CD4-positive, alpha-beta T cell treated with Interleukin-17A for 1 hour (primary cell): ENCODE results near the gene DAP.
"Not testable (repeated sequence)": the region's sequence is repeated elsewhere in the genome, so short reads cannot be mapped to it uniquely, and the experiment has no call there.

ENCODE experiments used
- DNase-seq: peaks from one replicate; pipeline ENCODE4 v3.0.0-alpha.2; 2020

The DAP gene

GRCh38 chr5:10667431-10668057 is 93.5 kb downstream of the DAP start:
- DNase-seq: no peak

GRCh38 chr5:10666531-10667299 is 94.3 kb downstream of the DAP start:
- no peak for DNase-seq

GRCh38 chr5:10665799-10666198 is 95.2 kb downstream of the DAP start:
- DNase-seq: no peak

DNA sequence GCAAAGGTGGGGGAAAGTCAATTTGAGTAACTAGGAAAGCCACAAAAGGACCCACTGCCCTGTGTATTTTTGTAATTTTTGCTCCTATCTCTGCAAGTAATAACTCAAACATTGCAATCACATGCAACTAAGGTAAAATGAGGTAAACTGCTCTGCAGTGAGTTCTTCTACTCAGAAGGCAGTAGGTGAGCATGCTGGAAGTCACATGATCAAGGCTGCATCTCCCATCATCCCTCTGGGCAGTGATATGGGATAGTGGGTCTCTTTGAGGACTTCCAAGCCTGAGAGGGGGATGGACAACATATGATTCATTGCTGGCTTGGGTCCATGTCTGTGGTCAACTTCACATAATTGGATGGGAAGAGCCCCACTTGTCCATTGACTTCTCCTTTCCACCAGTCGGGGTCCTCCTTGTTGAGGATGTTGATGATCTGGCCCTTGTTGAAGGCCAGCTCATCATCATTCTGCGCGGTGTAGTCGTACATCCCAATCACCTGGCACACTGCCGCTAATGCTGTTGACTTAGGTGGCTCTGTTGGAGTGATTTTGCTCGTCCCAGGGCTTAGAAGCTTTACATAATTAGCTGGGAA is 96.8 kb downstream of the DAP start:
- DNase-seq: not testable (repeated sequence)

DNA sequence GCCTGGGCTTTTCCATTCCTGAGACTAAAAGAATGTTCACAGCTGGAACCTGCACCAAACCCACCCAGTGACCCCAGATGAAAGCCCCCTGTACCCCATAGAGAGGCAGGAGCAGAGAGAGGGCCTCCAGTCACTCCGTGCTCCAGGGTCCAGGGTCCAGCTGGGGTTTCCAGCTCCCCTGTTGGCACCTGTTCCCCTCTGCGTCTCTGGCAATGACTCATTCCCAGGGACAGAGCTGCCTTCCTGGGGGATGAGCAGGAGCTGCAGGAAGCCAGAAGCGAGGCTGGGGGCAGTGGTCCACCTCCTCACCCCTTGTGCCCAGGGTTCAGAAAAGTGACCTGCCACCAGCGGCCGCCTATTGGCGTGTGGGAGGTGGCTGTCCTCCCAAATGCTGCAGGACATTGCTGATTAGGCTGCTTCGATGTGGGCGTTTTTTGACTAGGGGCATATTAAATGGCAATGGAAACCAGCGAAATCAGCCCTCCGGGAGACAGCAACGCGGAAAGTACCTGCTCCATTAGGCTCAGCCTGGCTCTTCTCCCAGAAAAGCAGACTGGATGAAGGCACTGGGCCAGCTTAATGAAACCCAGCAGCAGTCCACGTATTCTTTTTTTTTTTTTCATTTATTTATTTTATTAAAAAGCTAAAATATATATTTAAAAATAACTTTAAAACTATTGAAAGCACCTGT is 97.4 kb downstream of the DAP start:
- no peak for DNase-seq

GRCh38 chr5:10662661-10663488 is 98.2 kb downstream of the DAP start:
- DNase-seq: no peak

GRCh38 chr5:10662083-10662482 is 99.0 kb downstream of the DAP start:
- no peak for DNase-seq

GRCh38 chr5:10661401-10661800 is 99.6 kb downstream of the DAP start:
- DNase-seq: no peak

DNA sequence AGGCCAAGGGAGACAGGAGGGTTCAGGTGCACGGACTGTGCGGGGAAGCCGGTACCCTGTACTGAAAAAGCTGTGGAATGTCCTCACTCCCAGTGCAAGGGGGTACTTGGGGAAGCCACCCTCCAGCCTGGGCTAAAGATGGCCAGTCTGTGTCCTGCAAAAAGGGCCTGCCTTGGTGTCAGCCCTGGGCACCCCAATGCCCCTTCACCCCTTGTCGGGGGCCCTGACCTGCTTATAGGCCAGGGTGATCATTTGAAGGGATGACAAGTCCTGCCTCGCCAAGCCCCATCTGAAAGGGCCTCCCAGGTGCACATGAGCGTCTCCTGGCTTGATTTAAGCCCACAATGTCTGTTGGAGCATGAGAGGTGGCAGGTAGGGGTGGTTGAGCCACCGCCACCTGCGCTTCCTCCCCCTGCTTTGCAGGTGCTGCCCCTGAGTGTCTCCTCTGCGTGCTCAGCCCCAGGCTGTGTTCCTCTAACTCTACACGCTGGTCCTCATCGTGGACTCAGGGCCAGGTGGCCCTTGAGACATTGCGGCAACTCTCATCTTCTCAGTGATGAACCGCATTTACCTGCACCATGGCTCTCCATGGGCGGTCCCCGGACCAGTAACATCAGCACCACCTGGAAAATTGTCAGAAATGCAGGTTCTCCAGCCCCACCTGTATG is 100.2 kb downstream of the DAP start:
- DNase-seq: no peak

DNA sequence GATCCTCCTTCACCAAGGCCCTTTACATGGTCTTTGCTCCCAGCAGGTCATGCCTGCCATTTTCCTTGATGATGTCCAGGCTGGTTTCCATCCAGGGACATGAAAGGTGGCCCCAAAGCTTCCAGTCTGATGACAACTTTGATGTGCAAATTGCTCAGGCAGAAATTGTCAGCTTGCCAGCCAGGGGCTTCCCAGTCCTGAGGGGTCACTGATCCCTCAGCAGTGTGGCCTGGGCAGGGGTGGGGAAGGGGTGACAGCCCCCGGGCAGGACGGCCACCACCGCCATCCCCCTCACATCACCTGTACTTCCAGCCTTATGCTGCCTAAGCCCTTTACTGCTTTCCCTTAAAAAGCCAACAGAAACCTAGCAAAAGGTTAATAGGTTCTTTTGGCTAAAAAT is 100.9 kb downstream of the DAP start:
- no peak for DNase-seq

- DNase-seq: no peak
Observed at GRCh38 chr5:10658265-10658664, 102.8 kb downstream of the DAP start.

- no peak for DNase-seq
Observed at GRCh38 chr5:10655972-10656830, 104.8 kb downstream of the DAP start.

GRCh38 chr5:10655161-10655971 is 105.7 kb downstream of the DAP start:
- no peak for DNase-seq

- DNase-seq: no peak
Observed at GRCh38 chr5:10654566-10654965, 106.5 kb downstream of the DAP start.

DNA sequence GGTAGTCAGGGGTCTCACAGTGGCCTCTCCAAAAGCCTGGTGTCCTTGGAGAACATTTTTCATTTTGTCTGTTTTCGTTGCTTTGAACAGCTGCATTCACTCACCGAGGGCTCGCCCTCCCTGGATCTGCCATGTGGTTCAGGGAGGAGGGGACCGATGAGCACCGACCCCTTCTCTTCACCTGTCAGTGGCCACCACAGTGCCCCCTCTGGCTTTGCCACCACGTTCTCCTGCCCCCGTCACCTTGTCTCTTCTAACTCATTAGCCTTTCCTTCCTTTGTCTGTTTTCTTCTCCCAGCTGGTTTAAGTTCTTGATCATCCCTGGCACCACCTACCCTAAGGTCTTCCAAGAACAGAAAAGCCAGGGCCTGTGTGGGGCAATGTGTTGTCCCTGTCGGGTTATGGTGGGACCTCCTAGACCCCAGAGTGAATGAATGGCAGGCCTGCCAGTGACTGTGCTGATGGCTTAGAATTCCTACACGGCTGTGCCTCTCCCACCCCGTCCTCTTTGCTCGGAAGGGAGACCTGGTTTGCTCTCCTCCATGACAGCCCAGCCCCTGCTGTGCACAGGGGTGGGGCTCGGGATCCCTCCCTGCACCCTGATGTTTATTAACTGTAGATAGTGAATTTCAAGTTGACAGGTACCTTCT is 107.2 kb downstream of the DAP start:
- no peak for DNase-seq

- no peak for DNase-seq
Observed at GRCh38 chr5:10653043-10653442, 108.0 kb downstream of the DAP start.

- DNase-seq: no peak
Observed at GRCh38 chr5:10652606-10653005, 108.4 kb downstream of the DAP start.

DNA sequence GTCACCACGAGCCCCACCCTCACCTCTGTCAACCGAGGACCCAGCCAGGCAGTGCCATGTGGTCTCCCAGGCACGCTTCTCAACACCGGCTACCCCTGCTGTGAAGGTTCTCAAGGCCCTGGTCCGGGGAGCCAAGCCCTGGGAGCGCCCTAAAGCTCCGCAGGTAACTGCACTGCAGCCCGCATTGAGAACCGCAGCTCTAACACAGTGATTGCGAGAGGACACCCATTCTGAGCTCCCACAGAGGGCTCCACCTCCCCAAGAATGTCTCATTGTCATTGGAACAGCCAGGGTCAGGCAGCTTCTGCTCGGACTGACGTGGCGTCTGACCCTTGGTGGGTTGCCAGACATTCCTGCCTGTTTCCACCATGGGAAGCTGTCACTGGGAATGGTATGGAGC is 108.9 kb downstream of the DAP start:
- no peak for DNase-seq

DNA sequence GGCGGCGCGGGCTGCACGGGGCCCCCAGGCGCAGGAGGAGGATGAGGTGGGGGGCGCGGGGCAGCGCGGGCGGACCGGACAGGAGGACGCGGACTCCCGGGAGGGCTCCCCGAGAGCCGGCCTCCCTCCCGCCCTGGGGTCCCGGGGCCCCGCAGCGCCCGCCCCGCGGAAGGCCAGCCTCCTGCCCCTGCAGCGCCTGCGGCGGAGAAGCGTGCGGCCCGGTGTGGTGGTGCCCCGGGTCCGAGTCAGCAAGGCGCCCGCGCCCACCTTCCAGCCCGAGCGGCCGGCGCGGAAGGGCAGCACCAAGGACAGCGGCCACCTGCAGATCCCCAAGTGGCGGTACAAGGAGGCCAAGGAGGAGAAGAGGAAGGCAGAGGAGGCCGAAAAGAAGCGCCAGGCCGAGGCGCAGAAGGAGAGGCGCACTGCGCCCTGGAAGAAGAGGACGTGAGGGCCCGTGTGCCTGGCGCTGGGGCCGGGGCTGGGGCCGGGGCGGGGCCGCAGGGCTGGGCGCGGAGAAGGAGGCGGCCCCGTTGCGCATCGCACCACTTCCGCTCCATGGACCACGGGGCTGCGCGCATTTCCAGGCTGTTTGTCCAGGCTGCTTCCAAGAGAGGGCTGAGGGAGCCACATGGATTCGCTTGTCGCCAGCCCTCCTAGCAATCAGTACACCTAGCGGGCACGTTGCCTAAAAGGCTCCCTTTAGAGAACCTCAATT is 111.2 kb downstream of the DAP start:
- no peak for DNase-seq
